GM12878 (cell line): Measurements from ENCODE around the gene SMC1B. TPM values are rescaled to one million over a fixed set of nuclear protein-coding genes. Genes with fewer than 3 reads are reported as not detected.
A peak's percentile ranks its signal among the peaks of the same experiment; 100 is the strongest.

Source experiments
- ATAC-seq: fragments of 200-7000 bp; cut with Tn5 transposase; 3 replicates; pipeline ENCODE4 v1.9.1; 2020; ENCODE audit warnings: mild to moderate bottlenecking, moderate library complexity
- BruUV-seq: library from RNA; stranded (reverse); fragments of 400-500 nt; replicated peaks from 2 replicates; lab custom pipeline; 2021; lab: Mats Ljungman, UMichigan
- CTCF ChIA-PET: fragments of 300-600 bp; sonication (Branson Sonifier 250); formaldehyde crosslinking; extraction: SDS; loops from one replicate; lab custom pipeline; 2021; ENCODE audit warnings: inconsistent platforms; lab: Yijun Ruan, JAX
- POLR2A ChIA-PET: fragments of 350-600 bp; formaldehyde crosslinking; extraction: SDS; loops from one replicate; lab custom pipeline; 2021; ENCODE audit warnings: inconsistent platforms; lab: Charles Lee
- RAD21 ChIA-PET: fragments of 300-600 bp; sonication (Branson Sonifier 250); formaldehyde crosslinking; loops from one replicate; lab custom pipeline; 2023; ENCODE audit warnings: antibody characterized with exemption; ENCODE audit not compliant: unreplicated experiment; lab: Charles Lee
- SMC1A ChIA-PET: fragments of 300-600 bp; sonication (Branson Sonifier 250); formaldehyde crosslinking; loops from one replicate; lab custom pipeline; 2023; ENCODE audit not compliant: unreplicated experiment, uncharacterized antibody; lab: Charles Lee
- DNase-seq: peaks from one replicate; pipeline ENCODE4 v3.0.0-alpha.2; 2011; ENCODE audit warnings: low read depth, low spot score
- FAIRE-seq: peaks from 3 replicates; lab custom pipeline; 2011; peaks lifted over from hg19 to GRCh38; lab: Jason Lieb, UNC
- H2AFZ ChIP-seq: 2 replicates; pipeline ENCODE4 v1.6.0; 2011; ENCODE audit warnings: low read depth, low read length, control low read depth; ENCODE audit not compliant: control insufficient read depth
- H3K27ac ChIP-seq: 2 replicates; pipeline ENCODE4 v1.5.1; 2011; ENCODE audit warnings: control low read depth; ENCODE audit not compliant: control insufficient read depth, insufficient read depth
- H3K27me3 ChIP-seq, 2 experiments: replicated peaks in 1 of 2; 2 replicates each; pipeline versions ENCODE4 v1.6.0 to v1.6.1; 2011; ENCODE audit warnings: low read length in 1 of 2; ENCODE audit not compliant: control insufficient read depth in 2 of 2, insufficient read depth in 2 of 2
- H3K36me3 ChIP-seq, 2 experiments: 2 replicates each; pipeline ENCODE4 v1.5.1; 2011; ENCODE audit warnings: low read length in 1 of 2; ENCODE audit not compliant: control insufficient read depth in 2 of 2, insufficient read depth in 2 of 2
- H3K4me1 ChIP-seq: 2 replicates; pipeline ENCODE4 v1.6.1; 2011; ENCODE audit warnings: mild to moderate bottlenecking, low read length, moderate library complexity, mixed read lengths; ENCODE audit not compliant: control insufficient read depth, insufficient read depth
- H3K4me2 ChIP-seq: 2 replicates; pipeline ENCODE4 v1.6.0; 2011; ENCODE audit warnings: control low read depth; ENCODE audit not compliant: control insufficient read depth, insufficient read depth
- H3K4me3 ChIP-seq: fragments of 200-600 bp; sonication (generic); 2 replicates; pipeline ENCODE4 v1.5.1; 2016
- H3K79me2 ChIP-seq: 2 replicates; pipeline ENCODE4 v1.6.0; 2011; ENCODE audit warnings: low read length; ENCODE audit not compliant: control insufficient read depth, insufficient read depth
- H3K9ac ChIP-seq: 2 replicates; pipeline ENCODE4 v1.8.0; 2011; ENCODE audit warnings: low read length, control low read depth, mixed read lengths; ENCODE audit not compliant: control insufficient read depth, insufficient read depth
- H3K9me3 ChIP-seq: replicated peaks from 3 replicates; pipeline ENCODE4 v1.5.1; 2011; ENCODE audit warnings: mild to moderate bottlenecking, low read length; ENCODE audit not compliant: control insufficient read depth, insufficient read depth
- H4K20me1 ChIP-seq: 2 replicates; pipeline ENCODE4 v1.6.0; 2011; ENCODE audit not compliant: control insufficient read depth, insufficient read depth
- ATF7 ChIP-seq: fragments of 450-650 bp; IDR thresholded peaks from 2 replicates; pipeline ENCODE4 v1.6.1; 2016; ENCODE audit warnings: low read depth, mild to moderate bottlenecking
- FOXK2 ChIP-seq: fragments of 450-650 bp; IDR thresholded peaks from 2 replicates; pipeline ENCODE4 v1.6.1; 2017; ENCODE audit warnings: mild to moderate bottlenecking, moderate library complexity
- HDAC6 ChIP-seq: fragments of 200-600 bp; sonication (generic); IDR thresholded peaks from one replicate; pipeline ENCODE4 v1.8.0; 2017; ENCODE audit warnings: antibody characterized with exemption; ENCODE audit not compliant: unreplicated experiment
- HDGF ChIP-seq: fragments of 450-650 bp; IDR thresholded peaks from 2 replicates; pipeline ENCODE4 v1.6.1; 2016; ENCODE audit warnings: antibody characterized with exemption
- IKZF1 ChIP-seq: fragments of 450-650 bp; conservative IDR thresholded peaks from 2 replicates; pipeline ENCODE4 v1.6.1; 2017; ENCODE audit warnings: antibody characterized with exemption, mild to moderate bottlenecking
- POLR2A ChIP-seq: IDR thresholded peaks from 2 replicates; pipeline ENCODE4 v1.6.1; 2011; ENCODE audit warnings: low read depth, mild to moderate bottlenecking, low read length
- RB1 ChIP-seq: fragments of 450-650 bp; formaldehyde crosslinking; IDR thresholded peaks from 2 replicates; pipeline ENCODE4 v1.6.1; 2017; ENCODE audit warnings: mild to moderate bottlenecking, borderline replicate concordance
- TARDBP ChIP-seq: IDR thresholded peaks from 2 replicates; pipeline ENCODE4 v1.6.1; 2016; ENCODE audit warnings: borderline replicate concordance
- WGBS: methylation state at CpG from one replicate; pipeline ENCODE4 v1.1.6; 2016; ENCODE audit warnings: low lambda C conversion rate; ENCODE audit not compliant: insufficient replicate concordance, insufficient coverage; ENCODE audit errors: missing lambda C conversion rate; 5-methylcytosine and 5-hydroxymethylcytosine counted together
- in situ Hi-C: fragments of 300-500 bp; cut with MboI; formaldehyde crosslinking; loops from 9 replicates; pipeline ENCODE4 v1.14.3; 2018; ENCODE audit warnings: mixed read lengths
- intact Hi-C: fragments of 100-400 bp; cut with micrococcal nuclease; formaldehyde crosslinking; loops from one replicate; pipeline ENCODE4 v1.14.2; 2022; ENCODE audit not compliant: unreplicated experiment
- polyA plus RNA-seq, 11 experiments: library from polyadenylated mRNA; depleted of rRNA in 4 of 11; unstranded in 6 of 11; stranded (reverse) in 5 of 11; fragments of >200 nt; fragmentation: Nextera tagmentation in 4 of 11; fragmentation: Illumina TruSeq in 1 of 11; extraction: Ambion mirVana in 4 of 11; extraction: Trizol in 1 of 11; gene quantifications; 1 replicate in 1 of 11; 2 replicates in 10 of 11; pipeline versions ENCODE4 v1.2.1 to v1.2.3, GENCODE V29; 2011 to 2016; ENCODE audit warnings: inconsistent platforms in 2 of 11, missing spikeins in 2 of 11, low read depth in 1 of 11
- total RNA-seq, 4 experiments: library from RNA; depleted of rRNA in 3 of 4; stranded (reverse); fragments of >200 nt in 3 of 4; fragmentation: Illumina TruSeq in 1 of 4; extraction: Trizol in 1 of 4; gene quantifications; 2 replicates each; pipeline versions ENCODE4 v1.2.1 to v1.2.3, GENCODE V29; 2013 to 2021
- TF ChIP-seq, protein P1 (sequence below): fragments of 450-650 bp; IDR thresholded peaks from 2 replicates; pipeline ENCODE4 v1.6.1; 2017; ENCODE audit warnings: mild to moderate bottlenecking, moderate library complexity
- TF ChIP-seq, protein P2 (sequence below): fragments of 450-650 bp; formaldehyde crosslinking; IDR thresholded peaks from 2 replicates; pipeline ENCODE4 v1.4.0; 2022; ENCODE audit warnings: mild to moderate bottlenecking, moderate library complexity

The SMC1B gene
- total and polyA plus RNA-seq, 10 of the 15 experiments (the other 5 are each of a cell fraction or from before 2014, with no cell fraction given), result not detected

DNA sequence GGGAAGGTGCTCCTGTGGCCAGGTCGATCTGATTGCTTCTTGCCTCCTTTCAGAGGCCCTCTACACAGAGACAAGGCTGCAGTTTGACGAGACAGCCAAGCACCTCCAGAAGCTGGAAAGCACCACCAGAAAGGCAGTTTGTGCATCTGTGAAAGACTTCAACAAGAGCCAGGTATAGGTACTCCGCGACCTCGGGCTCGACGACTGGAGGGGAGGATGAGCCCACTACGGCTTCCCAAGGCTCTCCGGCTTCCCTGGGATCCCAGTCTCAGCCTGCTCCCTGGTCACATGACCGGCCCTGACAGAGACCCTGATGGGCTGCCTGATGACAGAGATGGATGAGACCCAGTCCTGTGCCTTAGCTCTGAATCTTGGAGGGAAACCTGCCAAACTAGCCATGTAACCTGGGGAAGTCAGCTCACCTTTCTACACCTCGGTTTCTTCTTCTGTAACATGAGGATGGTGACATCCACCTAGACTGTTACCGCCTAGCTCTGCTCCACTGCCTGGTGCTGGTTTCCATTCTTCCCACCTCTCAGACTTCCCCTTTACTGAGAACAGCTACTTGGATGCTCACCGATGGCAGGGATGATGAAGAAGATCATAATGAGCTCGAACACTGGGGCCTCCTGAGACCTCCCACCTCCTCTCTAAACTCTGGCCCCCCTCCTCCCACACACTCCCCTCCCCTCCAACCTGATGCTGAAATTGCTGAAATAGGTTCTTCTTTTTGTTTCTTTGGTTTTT is 9.0 kb upstream of the SMC1B start:
- no peaks in the 10 kb centered on the region for H3K79me2 ChIP-seq
- ChIA-PET POLR2A (no interaction called here), RAD21 (no interaction called here), SMC1A (no interaction called here), CTCF (interaction anchor here (2.5 kb wide), 1 partner anchor 11 kb away, joined by 6 read pairs; no protein-coding TSS in a partner anchor)
- no peak for ATAC-seq
- BruUV-seq, result no TSS peak
- no peak overlapping the region for H3K4me2 ChIP-seq
- no peak overlapping the region for H3K4me3 ChIP-seq
- intact Hi-C loops, result no loop called here
- no peaks in the 10 kb centered on the region for H3K36me3 ChIP-seq
- no peak overlapping the region for H2AFZ ChIP-seq
- 42% methylated on average over 14 of the region's 14 CpGs for WGBS
- TF ChIP-seq FOXK2 (no peak), IKZF1 (no peak), HDAC6 (no peak), ATF7 (no peak), RB1 (no peak), HDGF (no peak), TARDBP (no peak), POLR2A (no peak)
- TF ChIP-seq, protein P1, sequence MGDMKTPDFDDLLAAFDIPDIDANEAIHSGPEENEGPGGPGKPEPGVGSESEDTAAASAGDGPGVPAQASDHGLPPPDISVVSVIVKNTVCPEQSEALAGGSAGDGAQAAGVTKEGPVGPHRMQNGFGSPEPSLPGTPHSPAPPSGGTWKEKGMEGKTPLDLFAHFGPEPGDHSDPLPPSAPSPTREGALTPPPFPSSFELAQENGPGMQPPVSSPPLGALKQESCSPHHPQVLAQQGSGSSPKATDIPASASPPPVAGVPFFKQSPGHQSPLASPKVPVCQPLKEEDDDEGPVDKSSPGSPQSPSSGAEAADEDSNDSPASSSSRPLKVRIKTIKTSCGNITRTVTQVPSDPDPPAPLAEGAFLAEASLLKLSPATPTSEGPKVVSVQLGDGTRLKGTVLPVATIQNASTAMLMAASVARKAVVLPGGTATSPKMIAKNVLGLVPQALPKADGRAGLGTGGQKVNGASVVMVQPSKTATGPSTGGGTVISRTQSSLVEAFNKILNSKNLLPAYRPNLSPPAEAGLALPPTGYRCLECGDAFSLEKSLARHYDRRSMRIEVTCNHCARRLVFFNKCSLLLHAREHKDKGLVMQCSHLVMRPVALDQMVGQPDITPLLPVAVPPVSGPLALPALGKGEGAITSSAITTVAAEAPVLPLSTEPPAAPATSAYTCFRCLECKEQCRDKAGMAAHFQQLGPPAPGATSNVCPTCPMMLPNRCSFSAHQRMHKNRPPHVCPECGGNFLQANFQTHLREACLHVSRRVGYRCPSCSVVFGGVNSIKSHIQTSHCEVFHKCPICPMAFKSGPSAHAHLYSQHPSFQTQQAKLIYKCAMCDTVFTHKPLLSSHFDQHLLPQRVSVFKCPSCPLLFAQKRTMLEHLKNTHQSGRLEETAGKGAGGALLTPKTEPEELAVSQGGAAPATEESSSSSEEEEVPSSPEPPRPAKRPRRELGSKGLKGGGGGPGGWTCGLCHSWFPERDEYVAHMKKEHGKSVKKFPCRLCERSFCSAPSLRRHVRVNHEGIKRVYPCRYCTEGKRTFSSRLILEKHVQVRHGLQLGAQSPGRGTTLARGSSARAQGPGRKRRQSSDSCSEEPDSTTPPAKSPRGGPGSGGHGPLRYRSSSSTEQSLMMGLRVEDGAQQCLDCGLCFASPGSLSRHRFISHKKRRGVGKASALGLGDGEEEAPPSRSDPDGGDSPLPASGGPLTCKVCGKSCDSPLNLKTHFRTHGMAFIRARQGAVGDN, result no peak
- TF ChIP-seq, protein P2, sequence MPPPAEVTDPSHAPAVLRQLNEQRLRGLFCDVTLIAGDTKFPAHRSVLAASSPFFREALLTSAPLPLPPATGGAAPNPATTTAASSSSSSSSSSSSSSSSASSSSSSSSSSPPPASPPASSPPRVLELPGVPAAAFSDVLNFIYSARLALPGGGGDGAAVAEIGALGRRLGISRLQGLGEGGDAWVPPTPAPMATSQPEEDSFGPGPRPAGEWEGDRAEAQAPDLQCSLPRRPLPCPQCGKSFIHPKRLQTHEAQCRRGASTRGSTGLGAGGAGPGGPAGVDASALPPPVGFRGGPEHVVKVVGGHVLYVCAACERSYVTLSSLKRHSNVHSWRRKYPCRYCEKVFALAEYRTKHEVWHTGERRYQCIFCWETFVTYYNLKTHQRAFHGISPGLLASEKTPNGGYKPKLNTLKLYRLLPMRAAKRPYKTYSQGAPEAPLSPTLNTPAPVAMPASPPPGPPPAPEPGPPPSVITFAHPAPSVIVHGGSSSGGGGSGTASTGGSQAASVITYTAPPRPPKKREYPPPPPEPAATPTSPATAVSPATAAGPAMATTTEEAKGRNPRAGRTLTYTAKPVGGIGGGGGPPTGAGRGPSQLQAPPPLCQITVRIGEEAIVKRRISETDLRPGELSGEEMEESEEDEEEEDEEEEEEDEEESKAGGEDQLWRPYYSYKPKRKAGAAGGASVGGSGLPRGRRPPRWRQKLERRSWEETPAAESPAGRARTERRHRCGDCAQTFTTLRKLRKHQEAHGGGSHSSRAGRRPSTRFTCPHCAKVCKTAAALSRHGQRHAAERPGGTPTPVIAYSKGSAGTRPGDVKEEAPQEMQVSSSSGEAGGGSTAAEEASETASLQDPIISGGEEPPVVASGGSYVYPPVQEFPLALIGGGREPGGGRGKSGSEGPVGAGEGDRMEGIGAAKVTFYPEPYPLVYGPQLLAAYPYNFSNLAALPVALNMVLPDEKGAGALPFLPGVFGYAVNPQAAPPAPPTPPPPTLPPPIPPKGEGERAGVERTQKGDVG (CRISPR knock-in tag), result no peak
- H4K20me1 ChIP-seq, result no peaks in the 10 kb centered on the region
- peak; percentile 41 for FAIRE-seq
- no peaks in the 10 kb centered on the region for H3K4me1 ChIP-seq
- H3K9ac ChIP-seq, result no peak overlapping the region
- no peaks in the 10 kb centered on the region; the same call in 2 of the 3 replicates for H3K9me3 ChIP-seq
- no peak for DNase-seq
- no peaks in the 10 kb centered on the region; a peak in 1 of 4 replicates for H3K27me3 ChIP-seq
- in situ Hi-C loops, result no loop called here
- no peak overlapping the region for H3K27ac ChIP-seq
